RWPE2 (cell line): Measurements from ENCODE around the gene MPC2.

Experiments used
- ATAC-seq: fragments of 200-7000 bp; cut with Tn5 transposase; 3 replicates; pipeline ENCODE4 v1.9.1; 2021; ENCODE audit warnings: low read depth
- DNase-seq: peaks from one replicate; pipeline ENCODE4 v3.0.0-alpha.2; 2020; ENCODE audit warnings: low spot score
- H3K27ac ChIP-seq: fragments of 450-650 bp; 2 replicates; pipeline ENCODE4 v1.5.1; 2017; ENCODE audit warnings: mild to moderate bottlenecking; ENCODE audit not compliant: poor library complexity, severe bottlenecking
- H3K27me3 ChIP-seq: fragments of 250-450 bp; sonication (Bioruptor Pico); 2 replicates; pipeline ENCODE4 v1.5.1; 2021; ENCODE audit warnings: mild to moderate bottlenecking, moderate library complexity; ENCODE audit not compliant: insufficient read depth, poor library complexity, severe bottlenecking
- H3K36me3 ChIP-seq: fragments of 250-450 bp; sonication (Bioruptor Pico); 2 replicates; pipeline ENCODE4 v1.5.1; 2020; ENCODE audit warnings: low read depth, mild to moderate bottlenecking, moderate library complexity
- H3K4me1 ChIP-seq: fragments of 250-450 bp; sonication (Bioruptor Pico); 2 replicates; pipeline ENCODE4 v1.5.1; 2021; ENCODE audit warnings: mild to moderate bottlenecking, moderate library complexity; ENCODE audit not compliant: insufficient read depth, poor library complexity, severe bottlenecking
- H3K4me3 ChIP-seq: fragments of 250-450 bp; sonication (Bioruptor Pico); 2 replicates; pipeline ENCODE4 v1.5.1; 2021; ENCODE audit warnings: mild to moderate bottlenecking, moderate library complexity; ENCODE audit not compliant: severe bottlenecking
- H3K9me3 ChIP-seq: fragments of 250-450 bp; sonication (Bioruptor Pico); 2 replicates; pipeline ENCODE4 v1.5.1; 2021; ENCODE audit warnings: mild to moderate bottlenecking, moderate library complexity; ENCODE audit not compliant: severe bottlenecking
- TF ChIP-seq, protein P1 (sequence below): fragments of 450-650 bp; IDR thresholded peaks from one replicate; pipeline ENCODE4 v1.5.1; 2017; ENCODE audit warnings: mild to moderate bottlenecking, moderate library complexity; ENCODE audit not compliant: poor library complexity, severe bottlenecking

The MPC2 gene

GRCh38 chr1:167947733-167948132 is 10.9 kb upstream of the MPC2 start:
- H3K4me1 ChIP-seq = peaks cover 10% of the 10 kb centered on the region
- TF ChIP-seq, protein P1, sequence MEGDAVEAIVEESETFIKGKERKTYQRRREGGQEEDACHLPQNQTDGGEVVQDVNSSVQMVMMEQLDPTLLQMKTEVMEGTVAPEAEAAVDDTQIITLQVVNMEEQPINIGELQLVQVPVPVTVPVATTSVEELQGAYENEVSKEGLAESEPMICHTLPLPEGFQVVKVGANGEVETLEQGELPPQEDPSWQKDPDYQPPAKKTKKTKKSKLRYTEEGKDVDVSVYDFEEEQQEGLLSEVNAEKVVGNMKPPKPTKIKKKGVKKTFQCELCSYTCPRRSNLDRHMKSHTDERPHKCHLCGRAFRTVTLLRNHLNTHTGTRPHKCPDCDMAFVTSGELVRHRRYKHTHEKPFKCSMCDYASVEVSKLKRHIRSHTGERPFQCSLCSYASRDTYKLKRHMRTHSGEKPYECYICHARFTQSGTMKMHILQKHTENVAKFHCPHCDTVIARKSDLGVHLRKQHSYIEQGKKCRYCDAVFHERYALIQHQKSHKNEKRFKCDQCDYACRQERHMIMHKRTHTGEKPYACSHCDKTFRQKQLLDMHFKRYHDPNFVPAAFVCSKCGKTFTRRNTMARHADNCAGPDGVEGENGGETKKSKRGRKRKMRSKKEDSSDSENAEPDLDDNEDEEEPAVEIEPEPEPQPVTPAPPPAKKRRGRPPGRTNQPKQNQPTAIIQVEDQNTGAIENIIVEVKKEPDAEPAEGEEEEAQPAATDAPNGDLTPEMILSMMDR = no peak
- H3K36me3 ChIP-seq = peaks cover 28% of the 10 kb centered on the region
- no peak overlapping the region for H3K27ac ChIP-seq
- DNase-seq (no peak), ATAC-seq (no peak)
- no peaks in the 10 kb centered on the region for H3K9me3 ChIP-seq
- no peaks in the 10 kb centered on the region for H3K27me3 ChIP-seq
- no peak overlapping the region for H3K4me3 ChIP-seq

DNA sequence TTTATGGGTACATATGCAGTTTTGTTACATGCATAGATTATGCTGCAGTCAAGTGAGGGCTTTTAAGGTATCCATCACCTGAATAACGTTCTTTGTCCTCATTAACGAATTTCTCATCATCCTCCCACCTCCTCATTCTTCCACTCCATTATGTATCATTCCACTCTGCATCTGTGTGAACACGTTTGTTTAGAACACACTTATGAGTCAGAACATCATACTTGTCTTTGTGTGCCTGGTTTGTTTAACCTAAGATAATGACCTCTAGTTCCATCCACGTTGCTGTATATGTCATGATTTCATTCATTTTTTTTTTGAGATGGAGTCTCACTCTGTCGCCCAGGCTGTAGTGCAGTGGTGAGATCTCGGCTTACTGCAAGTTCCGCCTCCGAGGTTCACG is 6.7 kb upstream of the MPC2 start:
- H3K9me3 ChIP-seq = no peaks in the 10 kb centered on the region
- no peak overlapping the region for H3K4me3 ChIP-seq
- ATAC-seq = no peak
- DNase-seq = no peak
- peaks cover 8% of the 10 kb centered on the region for H3K4me1 ChIP-seq
- TF ChIP-seq, protein P1 = no peak
- peaks cover 17% of the 10 kb centered on the region for H3K36me3 ChIP-seq
- no peaks in the 10 kb centered on the region for H3K27me3 ChIP-seq
- H3K27ac ChIP-seq = no peak overlapping the region

- H3K27me3 ChIP-seq = no peaks in the 10 kb centered on the region
- no peak overlapping the region for H3K27ac ChIP-seq
- H3K4me3 ChIP-seq = no peak overlapping the region
- TF ChIP-seq, protein P1 = no peak
- no peak for ATAC-seq
- H3K9me3 ChIP-seq = no peaks in the 10 kb centered on the region
- H3K36me3 ChIP-seq = peaks cover 17% of the 10 kb centered on the region
- no peak for DNase-seq
- peaks cover 13% of the 10 kb centered on the region for H3K4me1 ChIP-seq
These were observed 3.4 kb upstream of the MPC2 start for GRCh38 chr1:167940264-167940663.

DNA sequence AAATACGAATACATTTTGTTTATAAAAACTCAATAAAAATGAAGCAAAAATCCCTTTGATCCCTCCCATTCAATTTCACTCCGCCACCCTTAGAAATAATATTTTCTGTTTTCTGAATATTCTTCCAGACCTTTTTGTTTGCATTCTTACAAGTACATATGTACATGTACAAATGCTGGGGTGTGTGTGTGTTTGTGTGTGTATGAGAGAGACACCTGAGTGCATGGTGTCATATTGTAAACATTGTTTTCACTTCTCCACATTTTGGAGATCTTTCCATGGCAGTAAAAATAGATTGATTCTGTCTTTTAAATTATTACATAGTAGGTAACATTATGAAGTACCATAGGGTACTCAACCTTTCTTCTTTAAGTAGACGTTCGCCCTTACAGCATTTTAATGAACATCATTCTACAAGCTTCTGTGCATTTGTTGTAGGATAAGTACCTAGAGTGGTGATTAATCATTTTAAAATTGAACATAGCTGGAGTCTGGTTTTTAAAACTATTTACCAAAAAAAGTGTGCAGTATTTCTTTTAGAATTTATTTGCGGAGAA is 1.3 kb upstream of the MPC2 start:
- H3K27ac ChIP-seq = peak overlapping the region; percentile 87
- no peak for ATAC-seq
- H3K9me3 ChIP-seq = no peaks in the 10 kb centered on the region
- peaks cover 12% of the 10 kb centered on the region for H3K4me1 ChIP-seq
- peaks cover 8% of the 10 kb centered on the region for H3K36me3 ChIP-seq
- no peak for DNase-seq
- TF ChIP-seq, protein P1 = no peak
- H3K4me3 ChIP-seq = peak overlapping the region; percentile 66
- H3K27me3 ChIP-seq = no peaks in the 10 kb centered on the region

GRCh38 chr1:167937709-167938010 is 788 bp upstream of the MPC2 start:
- peaks cover 11% of the 10 kb centered on the region for H3K4me1 ChIP-seq
- DNase-seq (no peak), ATAC-seq (no peak)
- no peaks in the 10 kb centered on the region for H3K27me3 ChIP-seq
- TF ChIP-seq, protein P1 = no peak
- peak overlapping the region; percentile 87 for H3K27ac ChIP-seq
- H3K36me3 ChIP-seq = peaks cover 5% of the 10 kb centered on the region
- peak overlapping the region; percentile 66 for H3K4me3 ChIP-seq
- no peaks in the 10 kb centered on the region for H3K9me3 ChIP-seq
